GM19468 (cell line): ENCODE results near the gene TIE1.

Experiments used
- ATAC-seq: cut with Tn5 transposase; IDR thresholded peaks from one replicate; pipeline ENCODE4 v1.9.1; 2021; ENCODE audit warnings: mild to moderate bottlenecking, moderate library complexity, moderate number of reproducible peaks; ENCODE audit not compliant: unreplicated experiment; ENCODE audit errors: extremely low read depth

The TIE1 gene

GRCh38 chr1:43288785-43289706 lies 11.7 kb upstream of the TIE1 start:
- ATAC-seq = no peak

GRCh38 chr1:43292216-43292615 lies 8.6 kb upstream of the TIE1 start:
- no peak for ATAC-seq

DNA sequence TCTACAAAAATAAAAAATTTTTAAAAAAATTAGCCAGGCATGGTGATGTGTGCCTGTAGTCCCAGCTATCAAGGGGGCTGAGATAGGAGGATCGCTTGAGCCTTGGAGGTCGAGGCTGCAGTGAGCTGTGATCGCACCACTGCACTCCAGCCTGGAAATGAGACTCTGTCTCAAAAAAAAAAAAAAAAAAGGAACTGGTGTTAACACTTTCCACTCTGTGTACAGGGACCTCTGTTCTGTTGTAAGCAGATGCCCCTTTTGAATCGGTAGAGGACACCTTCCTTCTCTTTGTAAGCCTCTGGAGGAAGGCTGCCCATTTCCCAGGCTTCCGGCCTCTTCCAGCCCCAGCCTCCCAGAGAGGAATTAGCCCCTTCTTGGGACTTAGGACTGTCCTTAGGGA lies 8.1 kb upstream of the TIE1 start:
- no peak for ATAC-seq

- ATAC-seq = no peak
Observed at GRCh38 chr1:43293176-43293575, 7.6 kb upstream of the TIE1 start.

- ATAC-seq = no peak
Observed at GRCh38 chr1:43293896-43294760, 6.7 kb upstream of the TIE1 start.

DNA sequence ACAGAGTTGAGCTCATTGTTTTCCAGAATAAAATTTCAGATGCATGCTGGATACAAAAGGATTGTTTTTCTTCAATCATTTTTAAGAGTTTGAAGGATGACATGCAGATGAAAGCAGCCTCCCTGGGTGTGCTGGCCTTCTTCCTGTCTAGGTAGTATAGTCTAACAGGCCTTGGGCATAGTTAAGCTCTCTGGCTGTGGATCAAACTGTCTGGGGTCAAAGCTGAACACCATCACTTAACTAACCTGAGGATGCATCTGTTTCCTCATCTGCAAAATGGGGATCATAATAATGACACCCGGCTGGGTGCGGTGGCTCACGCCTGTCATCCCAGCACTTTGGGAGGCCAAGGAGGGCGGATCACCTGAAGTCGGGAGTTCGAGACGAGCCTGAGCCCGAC lies 6.0 kb upstream of the TIE1 start:
- no peak for ATAC-seq

GRCh38 chr1:43296207-43296606 lies 4.6 kb upstream of the TIE1 start:
- ATAC-seq = no peak

DNA sequence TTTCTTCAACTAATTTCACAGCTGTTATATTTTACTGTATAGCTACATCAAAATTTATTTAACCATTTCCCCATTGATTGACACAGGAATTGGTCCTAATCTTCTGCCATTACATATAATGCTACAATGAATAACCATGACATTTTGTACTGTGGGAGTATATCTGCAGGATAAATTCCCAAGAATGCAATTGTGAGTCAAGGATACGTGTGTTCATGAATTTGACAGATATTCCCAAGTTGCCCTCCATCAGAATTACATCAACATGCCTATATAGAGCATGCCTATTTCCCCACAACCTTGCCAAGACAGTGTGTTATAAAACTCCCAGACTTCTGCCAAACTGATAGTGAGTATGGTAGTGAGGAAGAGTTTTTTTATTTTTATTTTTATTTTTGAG lies 2.7 kb upstream of the TIE1 start:
- ATAC-seq = no peak

- ATAC-seq = no peak
Observed at GRCh38 chr1:43299101-43299500, 1.7 kb upstream of the TIE1 start.

DNA sequence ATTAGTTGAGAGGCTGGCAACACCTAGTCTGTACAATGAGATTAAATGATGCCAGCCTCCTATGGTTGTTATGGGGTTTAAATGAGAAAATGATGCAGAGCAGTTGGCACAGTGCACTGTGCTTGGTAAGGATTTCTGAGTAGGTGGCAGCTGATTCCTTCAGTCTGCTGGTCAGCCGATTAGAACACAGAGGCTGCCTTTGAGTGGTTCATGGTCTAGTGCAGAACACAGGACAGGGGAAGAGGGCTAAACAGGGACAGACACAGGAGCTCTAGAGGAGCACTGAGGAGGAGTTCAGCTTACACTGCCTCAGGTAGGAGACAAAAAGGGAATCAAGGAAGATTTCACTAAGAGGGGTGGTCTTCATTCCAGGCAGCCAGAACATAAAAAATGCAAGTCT lies 1.4 kb downstream of the TIE1 start:
- no peak for ATAC-seq

DNA sequence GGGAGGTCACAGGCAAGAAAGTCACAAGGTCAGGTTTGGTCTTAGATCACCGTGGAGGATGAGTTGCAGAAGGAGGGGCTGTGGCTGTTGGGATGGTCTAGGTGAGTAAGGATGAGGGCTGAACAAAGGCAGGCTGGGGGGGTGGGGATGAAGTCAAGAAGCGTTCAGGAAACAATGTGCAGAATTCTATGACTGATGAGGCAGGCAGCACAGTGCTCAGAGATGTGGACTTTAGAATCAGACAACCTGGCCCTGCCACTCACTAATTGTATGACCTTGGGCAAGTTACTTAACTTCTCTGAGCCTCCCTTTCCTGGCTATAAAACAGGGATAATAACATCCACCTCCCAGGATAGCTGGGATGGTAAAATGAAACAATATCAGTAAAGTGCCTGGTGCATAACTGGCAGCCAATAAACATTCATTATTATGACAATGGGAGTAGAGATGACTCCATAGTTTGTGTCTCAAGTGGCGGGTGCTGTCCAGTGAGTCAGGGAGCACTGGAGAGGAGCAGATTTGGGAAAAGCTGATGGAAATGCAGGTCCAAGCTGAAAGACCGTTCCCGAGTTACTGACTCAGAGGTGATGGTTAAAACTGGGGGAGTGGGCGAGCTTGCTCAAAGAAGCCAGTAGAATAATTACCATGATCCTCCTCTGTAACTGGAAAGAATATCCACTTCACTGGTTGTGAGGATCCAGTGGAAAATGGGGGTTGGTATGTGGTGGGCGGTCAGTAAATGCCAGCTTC lies 2.1 kb downstream of the TIE1 start:
- ATAC-seq = no peak

DNA sequence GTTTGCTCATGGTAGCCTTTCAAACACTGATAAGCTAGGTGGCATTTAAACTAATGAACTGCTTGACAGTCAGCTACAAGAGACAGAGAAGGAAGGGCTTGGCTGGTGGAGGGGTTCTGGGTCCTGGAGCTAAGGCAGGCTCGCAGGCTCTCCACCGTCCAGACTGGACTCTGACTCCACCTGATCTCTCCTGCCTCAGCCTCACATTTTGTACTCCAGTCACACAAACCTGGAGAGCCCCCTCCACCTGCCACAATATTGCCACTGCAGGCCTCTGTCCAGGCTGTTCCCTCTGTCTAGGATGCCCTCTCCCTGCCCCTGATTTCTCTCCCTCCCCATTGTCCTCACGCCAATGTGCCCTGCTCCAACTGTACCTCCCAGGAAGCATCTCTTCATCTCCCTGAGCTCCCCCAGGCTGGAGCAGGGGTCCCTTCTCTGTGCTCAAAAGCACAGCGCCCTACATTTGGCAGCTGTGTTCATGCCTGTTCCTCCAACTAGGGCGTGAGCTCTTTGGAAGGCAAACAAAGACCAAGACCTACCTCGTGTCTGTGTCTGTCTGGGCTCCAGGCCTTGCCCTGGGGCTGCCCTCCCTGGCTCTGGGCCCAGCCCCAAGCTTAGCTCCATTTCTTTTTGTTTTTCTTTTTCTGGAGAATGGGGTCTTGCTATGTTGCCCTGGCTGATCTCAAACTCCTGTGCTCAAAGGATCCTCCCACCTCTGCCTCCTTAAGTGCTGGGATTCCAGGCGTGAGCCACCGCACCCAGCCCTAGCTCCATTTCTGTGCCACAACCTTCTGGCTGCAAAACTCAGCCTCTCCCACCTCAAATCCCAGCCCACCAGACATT lies 2.9 kb downstream of the TIE1 start:
- no peak for ATAC-seq

- ATAC-seq = no peak
Observed at GRCh38 chr1:43304314-43304681, 3.5 kb downstream of the TIE1 start.

- no peak for ATAC-seq
Observed at GRCh38 chr1:43304771-43305300, 4.1 kb downstream of the TIE1 start.

- no peak for ATAC-seq
Observed at GRCh38 chr1:43305461-43305860, 4.7 kb downstream of the TIE1 start.

DNA sequence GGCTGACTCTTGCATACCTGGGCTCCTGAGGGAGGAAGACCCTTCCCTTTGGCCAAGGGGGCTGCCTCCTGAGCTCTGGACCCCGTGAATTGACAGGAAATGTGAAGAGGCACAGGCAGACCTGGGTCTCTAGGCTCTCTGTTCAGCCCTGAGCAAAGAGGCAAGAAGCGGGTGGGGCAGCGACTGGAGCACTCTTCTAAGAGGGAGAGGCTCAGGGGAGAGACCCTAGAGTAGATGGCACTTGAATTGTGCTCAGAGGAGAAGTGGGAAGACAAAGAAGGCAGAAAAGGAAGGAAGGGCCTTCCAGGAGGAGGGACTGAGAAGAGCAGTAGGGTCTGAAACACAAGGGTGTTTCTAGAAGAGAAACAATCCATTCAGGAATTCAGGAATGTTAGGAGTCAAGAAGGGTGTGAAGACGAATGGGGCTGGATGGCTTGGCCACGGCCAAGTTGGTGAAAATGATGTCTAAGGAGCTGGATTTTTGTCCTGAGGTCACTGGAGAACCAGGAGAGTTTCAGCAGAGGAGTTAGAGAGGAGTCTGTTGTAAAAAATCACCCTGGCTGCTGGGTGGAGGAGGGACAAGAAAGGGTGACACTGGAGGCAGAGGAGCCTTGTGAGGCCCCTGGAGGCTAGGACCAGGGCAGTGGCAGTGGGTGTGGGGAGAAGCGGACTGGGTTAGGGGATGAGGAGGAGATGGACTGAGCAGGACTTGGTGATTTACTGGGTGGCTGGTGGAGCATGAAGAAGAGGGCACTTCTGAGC lies 5.3 kb downstream of the TIE1 start:
- no peak for ATAC-seq

DNA sequence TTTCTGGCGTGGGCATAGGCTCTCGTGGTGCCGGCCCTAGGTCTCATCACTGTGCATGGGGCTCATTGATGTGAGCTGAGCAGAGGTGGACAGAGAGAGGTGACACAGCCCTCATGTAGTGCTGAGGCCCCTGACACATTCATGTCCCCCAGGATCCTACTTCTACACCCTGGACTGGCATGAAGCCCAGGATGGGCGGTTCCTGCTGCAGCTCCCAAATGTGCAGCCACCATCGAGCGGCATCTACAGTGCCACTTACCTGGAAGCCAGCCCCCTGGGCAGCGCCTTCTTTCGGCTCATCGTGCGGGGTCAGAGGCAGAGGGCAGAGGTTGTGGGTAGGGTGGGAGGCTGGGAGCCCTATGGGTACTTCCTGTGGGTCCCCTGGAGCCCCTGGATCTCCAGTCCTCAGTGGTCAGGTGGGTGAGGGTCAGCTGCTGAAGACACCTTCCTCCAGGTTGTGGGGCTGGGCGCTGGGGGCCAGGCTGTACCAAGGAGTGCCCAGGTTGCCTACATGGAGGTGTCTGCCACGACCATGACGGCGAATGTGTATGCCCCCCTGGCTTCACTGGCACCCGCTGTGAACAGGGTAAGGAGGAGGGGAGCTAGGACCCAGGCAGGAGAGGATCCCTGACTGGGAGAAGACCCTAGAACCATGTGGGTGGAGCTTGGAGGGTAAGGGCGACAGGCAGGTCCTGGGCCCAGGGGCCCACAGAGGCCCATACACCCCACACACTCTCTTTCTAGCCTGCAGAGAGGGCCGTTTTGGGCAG lies 6.1 kb downstream of the TIE1 start:
- no peak for ATAC-seq
